Kasumi-1 (cell line): ENCODE results near the gene MYH16.
"Not testable (repeated sequence)": the region's sequence is repeated elsewhere in the genome, so short reads cannot be mapped to it uniquely, and the experiment has no call there.

Experiments used
- DNase-seq, 2 experiments: peaks; one replicate each; lab custom pipeline; 2025; lab: John Stamatoyannopoulos, UW

Gene MYH16

GRCh38 chr7:99305473-99306260, 33.0 kb downstream of the MYH16 start:
- DNase-seq, result no peak

DNA sequence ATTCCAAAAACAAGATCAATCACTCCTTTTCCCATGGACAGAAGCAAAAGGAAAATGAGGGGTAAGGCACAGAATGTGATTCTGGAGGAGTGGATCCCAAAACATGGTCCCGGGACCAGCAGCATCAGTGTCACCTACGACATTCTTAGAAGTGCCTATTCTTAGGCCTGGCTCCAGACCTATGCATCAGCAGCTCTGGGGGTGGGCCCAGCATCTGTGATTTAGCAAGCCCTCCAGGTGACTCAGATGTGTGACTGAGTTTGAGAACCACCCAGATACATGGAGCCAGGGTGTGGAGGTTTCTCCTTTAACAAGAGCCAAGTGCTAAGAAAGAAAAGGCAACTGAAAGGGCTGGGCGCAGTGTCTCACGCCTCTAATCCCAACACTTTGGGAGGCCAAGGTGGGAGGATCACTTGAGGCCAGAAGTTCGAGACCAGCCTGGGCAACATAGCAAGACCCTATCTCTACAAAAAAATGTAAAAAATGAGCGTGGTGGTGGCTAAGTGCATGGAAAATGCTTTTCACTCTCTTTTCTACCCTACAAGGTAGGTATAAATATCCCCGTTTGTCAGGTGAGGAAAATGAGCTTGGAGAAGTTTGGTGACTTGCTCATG, 35.9 kb downstream of the MYH16 start:
- no peak for DNase-seq

DNA sequence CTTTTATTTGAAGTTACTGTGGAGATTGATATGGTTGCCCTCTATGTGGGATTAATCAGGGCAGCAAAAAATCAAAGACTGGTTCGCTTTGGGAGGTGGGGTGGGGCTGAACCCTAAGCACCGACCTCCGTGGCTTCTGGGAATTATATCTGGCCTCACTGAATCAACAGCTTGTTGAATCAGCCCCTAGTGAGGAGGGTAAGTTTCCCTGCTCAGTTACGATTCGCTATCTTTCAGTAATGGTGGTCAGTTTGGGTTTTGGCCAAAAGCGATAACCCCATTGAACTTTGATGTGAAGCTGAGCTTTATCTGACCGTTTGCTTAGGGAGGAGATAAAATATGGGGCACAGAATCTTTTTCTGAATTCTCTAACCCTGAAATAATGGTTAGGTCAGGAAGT, 36.5 kb downstream of the MYH16 start:
- no peak for DNase-seq

- DNase-seq, result no peak
These were observed 37.4 kb downstream of the MYH16 start for GRCh38 chr7:99310004-99310403.

DNA sequence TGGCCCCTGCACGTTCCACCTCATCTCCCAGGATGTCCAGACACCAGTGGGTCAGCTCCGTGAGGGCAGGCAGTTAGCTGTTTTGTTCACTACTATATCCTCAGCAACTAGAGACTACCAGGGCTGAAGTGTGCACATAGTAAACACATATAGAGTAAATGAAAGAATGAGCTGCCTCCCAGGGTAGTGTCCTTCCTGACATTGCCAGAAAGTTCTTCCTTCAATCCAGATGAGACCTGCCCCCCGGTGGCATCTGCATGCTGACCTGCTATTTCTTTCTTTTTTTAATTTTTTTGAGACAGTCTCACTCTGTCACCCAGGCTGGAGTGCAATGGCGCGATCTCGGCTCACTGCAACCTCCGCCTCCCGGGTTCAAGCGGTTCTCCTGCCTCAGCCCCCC, 39.1 kb downstream of the MYH16 start:
- peak in 1 of 2 experiments; percentile 8 for DNase-seq

GRCh38 chr7:99312316-99313203, 39.9 kb downstream of the MYH16 start:
- peak; percentile 60 to 75 for DNase-seq

- no peak for DNase-seq
These were observed 40.5 kb downstream of the MYH16 start for GRCh38 chr7:99313204-99313573.

DNA sequence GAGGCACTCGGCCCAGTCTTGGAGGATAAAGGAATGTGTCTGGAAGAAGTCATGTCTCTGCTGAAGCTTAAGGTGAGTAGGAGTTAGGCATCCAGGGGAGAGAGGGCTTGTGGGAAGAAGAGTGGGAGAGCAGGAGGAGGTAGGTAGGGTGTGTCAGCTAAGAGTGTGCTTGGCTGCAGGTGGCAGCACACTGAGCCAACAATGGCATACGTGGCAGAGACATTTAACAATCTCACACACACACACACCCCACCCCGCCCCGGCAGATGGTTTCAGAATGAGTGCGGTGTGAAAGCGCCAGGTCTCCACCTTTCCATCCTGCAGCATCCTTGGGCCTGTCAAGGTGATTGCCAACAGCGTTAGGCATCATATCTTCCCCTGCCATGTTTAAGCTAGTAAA, 41.9 kb downstream of the MYH16 start:
- DNase-seq, result no peak

DNA sequence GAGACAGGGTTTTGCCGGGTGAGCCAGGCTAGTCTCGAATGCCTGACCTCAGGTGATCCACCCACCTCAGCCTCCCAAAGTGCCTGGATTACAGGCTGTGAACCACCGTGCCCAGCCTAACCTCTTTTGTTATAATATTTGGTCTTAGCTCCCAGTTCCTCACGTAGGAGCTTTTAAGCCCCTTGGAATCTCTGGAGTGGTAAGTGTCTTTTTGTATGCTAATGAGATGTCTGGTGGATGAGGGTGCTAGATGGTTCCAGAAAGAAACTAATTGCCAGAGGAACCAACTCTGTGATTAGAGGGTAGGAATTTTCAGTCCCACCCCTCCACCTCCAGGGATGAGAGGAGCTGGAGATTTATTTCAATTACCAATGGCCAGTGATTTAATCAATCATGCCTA, 47.7 kb downstream of the MYH16 start:
- no peak for DNase-seq

- DNase-seq, result not testable (repeated sequence)
These were observed 50.0 kb downstream of the MYH16 start for GRCh38 chr7:99322659-99323058.

DNA sequence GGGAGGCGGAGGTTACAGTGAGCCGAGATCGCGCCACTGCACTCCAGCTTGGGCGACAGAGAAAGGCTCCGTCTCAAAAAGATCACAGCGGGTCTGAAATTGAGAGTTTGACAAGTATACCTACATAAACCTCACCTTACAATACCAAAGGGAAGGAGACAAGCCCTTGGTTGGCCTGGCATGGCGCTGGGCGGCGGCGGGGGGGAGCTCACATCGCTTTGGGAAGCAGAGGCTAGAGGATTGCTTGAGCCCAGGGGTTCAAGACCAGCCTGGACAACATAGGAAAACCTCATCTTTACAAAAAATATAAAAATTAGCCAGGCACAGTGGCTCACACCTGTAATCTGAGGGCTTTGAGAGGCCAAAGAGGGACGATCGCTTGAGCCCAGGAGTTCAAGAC, 51.9 kb downstream of the MYH16 start:
- no peak for DNase-seq

DNA sequence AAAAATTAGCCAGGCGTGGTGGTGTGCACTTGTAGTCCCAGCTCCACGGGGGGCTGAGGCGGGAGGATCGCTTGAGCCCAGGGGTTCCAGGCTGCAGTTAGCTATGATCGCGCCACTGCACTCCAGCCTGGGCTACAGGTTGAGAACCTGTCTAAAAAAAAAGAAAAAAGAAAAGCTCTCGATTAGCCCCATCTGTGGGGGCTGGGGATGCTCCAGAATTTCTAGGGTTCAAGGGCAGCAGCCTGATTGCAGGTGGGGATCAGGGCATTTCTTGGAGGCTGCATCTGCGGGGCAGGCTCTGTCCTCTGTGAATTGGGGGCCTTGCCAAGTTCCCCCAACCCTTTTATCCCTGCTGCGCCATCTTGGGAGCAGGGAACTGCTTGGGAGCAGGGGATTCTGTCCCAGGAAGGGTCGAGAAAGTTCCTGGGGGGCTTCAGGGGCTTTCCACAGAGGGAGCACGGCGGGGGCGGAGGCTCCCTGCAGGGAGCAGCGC, 52.4 kb downstream of the MYH16 start:
- DNase-seq, result no peak

DNA sequence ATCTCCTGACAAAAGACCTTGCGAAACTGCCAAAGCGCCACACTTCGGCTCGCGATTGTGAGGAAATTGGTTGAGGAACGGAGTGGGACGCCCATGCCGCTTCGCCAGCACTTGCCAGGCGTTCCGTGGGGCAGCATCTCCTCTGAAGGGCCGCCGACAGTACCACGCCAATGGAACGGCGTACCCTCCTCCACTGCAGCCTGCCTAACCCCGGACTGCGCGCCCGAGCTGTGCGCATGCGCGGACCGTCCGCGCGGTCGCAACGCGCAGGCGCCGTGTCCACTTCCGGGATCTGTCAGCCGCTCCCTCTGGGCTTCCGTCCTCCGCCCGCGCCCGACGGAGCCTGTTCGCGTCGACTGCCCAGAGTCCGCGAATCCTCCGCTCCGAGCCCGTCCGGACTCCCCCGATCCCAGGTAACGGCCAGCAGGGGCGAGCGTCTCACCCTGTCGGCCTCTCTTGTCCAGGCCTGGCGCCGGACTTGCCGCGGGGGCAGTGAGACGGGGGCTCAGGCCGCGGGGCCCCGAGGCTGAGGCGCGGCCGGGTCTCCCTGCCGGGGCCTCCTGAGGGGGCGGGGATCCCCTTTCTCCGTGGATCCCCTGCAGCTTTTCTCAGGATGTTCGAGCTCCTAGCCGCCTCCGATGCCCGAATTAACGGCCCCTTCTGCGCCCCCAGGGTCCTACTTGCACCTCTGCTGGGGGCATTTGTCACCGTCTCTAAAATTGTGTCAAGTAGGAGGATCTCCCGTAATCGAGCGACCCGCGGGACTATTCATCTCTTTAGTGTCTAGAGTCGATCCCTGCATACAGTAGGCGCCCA, 53.2 kb downstream of the MYH16 start, which contains the start of gene ARPC1A:
Gene ARPC1A (plus strand): TSS at position 307 of the 816 bp plus-strand sequence. CDS start 7,456 bp downstream, outside the sequence.
- DNase-seq, result peak; percentile 86 to 88

DNA sequence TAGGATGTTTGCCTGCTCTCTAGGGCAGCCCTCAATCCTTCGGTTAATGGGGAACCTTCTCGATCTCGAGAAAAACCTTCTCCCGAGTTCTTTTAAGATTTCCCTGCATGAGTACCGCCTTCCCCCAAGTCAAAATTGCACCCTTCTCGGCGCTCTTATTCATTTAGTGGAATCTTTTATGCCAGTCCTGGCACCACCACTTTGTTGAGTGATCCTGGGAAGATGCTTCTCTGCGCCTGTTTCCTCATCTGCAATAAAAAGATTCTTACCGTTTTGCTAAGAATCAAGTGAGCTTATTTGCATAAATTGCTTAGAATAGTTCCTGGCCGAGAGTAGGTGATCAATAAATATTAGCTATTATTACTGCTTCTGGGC, 53.8 kb downstream of the MYH16 start:
- DNase-seq, result peak in 1 of 2 experiments; percentile 26

DNA sequence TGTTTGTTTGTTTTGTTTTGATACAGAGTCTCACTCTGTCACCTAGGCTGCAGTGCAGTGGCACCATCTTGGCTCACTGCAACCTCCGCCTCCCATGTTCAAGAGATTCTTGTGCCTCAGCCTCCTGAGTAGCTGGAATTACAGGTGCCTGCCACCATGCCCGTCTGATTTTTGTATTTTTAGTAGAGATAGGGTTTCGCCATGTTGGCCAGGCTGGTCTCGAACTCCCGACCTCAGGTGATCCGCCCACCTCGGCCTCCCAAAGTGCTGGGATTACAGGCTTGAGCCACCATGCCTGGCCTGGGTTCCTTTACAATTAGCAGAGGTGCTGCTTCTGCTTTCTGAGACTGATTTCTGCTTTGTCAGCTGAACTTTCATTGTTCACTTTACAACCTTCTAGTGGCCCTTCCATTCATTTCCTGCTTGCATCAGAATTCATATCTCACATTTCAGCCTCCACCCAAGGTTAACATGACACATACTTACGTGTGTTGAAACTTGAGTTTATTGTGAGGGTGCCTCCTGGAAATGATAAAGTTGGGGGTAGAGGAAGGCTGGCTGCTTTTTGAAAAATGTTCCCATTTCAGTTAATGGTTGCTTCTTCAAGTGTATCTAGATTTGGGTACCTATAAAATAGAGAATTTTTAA, 57.8 kb downstream of the MYH16 start:
- peak; percentile 85 for DNase-seq

DNA sequence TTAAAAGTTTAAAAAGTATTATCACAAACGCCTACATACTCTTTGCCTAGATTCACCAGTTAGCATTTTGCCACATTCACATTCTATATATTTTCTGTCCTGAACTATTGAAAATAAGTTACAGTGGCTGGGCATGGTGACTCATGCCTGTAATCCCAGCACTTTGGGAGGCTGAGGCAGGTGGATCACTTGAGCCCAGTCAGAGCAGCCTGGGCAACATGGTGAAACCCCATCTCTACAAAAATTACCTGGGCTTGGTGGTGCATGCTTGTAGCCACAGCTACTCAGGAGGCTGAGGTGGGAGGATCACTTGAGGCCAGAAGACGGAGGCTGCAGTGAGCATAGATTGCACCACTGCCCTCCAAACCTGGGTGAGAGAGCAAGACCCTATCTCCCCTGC, 58.4 kb downstream of the MYH16 start:
- no peak for DNase-seq

GRCh38 chr7:99339595-99339994, 67.0 kb downstream of the MYH16 start:
- DNase-seq, result no peak

- DNase-seq, result no peak
These were observed 68.0 kb downstream of the MYH16 start for GRCh38 chr7:99340659-99341058.

DNA sequence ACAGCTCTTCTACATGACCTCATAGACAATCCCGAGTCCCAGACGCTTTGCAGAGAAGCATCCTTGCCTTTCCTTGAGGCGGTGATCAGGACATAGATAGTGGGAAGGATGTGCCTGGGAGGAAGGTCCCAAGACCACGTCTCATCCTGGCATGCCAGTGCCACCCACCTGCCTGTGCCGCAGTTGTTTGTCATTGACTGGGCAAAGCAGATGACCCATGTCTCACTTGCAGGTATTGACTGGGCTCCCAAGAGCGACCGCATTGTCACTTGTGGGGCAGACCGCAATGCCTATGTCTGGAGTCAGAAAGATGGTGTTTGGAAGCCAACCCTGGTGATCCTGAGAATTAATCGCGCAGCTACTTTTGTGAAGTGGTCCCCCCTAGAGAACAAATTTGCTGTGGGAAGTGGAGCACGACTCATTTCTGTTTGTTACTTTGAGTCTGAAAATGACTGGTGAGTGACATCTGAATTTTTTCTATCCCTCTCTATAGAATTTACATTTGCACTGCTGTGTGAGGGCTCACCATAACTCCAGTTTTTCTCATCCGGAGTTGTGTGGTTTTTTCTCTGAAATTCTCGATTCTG, 71.5 kb downstream of the MYH16 start:
- DNase-seq, result no peak

- DNase-seq, result not testable (repeated sequence)
These were observed 78.0 kb downstream of the MYH16 start for GRCh38 chr7:99350641-99351040.

GRCh38 chr7:99352247-99352646, 79.6 kb downstream of the MYH16 start:
- no peak for DNase-seq
